Measurements from ENCODE around the gene LTA4H.

DNA sequence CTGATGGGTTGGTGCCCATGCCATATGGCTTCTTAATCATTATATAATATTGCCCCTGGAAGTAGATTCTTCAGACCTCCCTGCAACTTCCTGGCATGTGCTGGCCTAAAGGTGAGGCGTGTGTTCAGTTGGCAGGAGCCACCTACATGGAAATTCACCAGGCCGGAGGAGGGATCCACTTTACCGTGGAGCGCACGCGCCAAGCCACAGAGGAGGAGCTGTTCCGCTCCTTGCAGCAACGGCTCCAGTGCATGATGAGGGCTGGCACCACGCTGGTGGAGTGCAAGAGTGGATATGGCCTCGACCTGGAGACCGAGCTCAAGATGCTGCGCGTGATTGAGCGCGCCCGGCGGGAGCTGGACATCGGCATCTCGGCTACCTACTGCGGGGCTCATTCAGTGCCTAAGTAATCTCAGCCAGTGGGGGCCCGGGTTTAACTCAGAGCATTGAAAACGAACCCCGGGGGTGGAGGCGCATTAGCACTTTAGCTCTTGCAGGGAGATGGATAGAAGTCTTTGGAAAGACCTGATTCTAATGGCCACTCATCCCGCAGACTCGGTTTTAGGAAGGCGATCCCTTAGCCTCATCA lies 78.7 kb downstream of the LTA4H start:
- TF ChIP-seq, protein P1, sequence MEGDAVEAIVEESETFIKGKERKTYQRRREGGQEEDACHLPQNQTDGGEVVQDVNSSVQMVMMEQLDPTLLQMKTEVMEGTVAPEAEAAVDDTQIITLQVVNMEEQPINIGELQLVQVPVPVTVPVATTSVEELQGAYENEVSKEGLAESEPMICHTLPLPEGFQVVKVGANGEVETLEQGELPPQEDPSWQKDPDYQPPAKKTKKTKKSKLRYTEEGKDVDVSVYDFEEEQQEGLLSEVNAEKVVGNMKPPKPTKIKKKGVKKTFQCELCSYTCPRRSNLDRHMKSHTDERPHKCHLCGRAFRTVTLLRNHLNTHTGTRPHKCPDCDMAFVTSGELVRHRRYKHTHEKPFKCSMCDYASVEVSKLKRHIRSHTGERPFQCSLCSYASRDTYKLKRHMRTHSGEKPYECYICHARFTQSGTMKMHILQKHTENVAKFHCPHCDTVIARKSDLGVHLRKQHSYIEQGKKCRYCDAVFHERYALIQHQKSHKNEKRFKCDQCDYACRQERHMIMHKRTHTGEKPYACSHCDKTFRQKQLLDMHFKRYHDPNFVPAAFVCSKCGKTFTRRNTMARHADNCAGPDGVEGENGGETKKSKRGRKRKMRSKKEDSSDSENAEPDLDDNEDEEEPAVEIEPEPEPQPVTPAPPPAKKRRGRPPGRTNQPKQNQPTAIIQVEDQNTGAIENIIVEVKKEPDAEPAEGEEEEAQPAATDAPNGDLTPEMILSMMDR (conservative IDR thresholded peaks at IDR 0.05): no peak
- no peak for TF ChIP-seq EZH2 (IDR thresholded peaks at IDR 0.05; ENCODE audit: low read depth)

Measured in PC-9 (cell line).